ENCODE results near the gene TAB3.

DNA sequence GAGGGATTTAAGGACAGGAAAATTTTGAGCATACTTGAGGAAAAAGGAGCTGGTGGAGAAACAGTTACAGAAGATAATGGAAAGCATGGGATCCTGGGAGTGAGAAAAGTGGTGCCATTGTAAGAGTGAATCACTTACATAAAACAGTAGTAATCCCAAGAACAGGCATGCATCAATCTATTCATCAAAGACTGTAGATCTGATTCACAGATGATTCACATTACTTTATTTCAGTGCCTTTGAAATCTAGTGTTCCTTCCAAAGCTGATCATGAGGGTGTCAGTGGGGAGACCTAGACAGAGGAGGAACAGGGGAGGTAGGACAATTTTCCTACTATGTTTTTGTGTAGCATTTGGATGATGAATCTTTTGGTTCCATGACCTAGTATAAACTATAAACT is 102.7 kb downstream of the TAB3 start:
- TF ChIP-seq, protein P1, sequence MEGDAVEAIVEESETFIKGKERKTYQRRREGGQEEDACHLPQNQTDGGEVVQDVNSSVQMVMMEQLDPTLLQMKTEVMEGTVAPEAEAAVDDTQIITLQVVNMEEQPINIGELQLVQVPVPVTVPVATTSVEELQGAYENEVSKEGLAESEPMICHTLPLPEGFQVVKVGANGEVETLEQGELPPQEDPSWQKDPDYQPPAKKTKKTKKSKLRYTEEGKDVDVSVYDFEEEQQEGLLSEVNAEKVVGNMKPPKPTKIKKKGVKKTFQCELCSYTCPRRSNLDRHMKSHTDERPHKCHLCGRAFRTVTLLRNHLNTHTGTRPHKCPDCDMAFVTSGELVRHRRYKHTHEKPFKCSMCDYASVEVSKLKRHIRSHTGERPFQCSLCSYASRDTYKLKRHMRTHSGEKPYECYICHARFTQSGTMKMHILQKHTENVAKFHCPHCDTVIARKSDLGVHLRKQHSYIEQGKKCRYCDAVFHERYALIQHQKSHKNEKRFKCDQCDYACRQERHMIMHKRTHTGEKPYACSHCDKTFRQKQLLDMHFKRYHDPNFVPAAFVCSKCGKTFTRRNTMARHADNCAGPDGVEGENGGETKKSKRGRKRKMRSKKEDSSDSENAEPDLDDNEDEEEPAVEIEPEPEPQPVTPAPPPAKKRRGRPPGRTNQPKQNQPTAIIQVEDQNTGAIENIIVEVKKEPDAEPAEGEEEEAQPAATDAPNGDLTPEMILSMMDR (IDR thresholded peaks at IDR 0.05) = no peak
- no peak for TF ChIP-seq EP300 (IDR thresholded peaks at IDR 0.05)
